ENCODE measurements around the gene OR2A1. TPM values are rescaled to one million over a fixed set of nuclear protein-coding genes. Genes with fewer than 3 reads are reported as not detected.
A peak's percentile ranks its signal among the peaks of the same experiment; 100 is the strongest.
"Not testable (repeated sequence)": the region's sequence is repeated elsewhere in the genome, so short reads cannot be mapped to it uniquely, and the experiment has no call there.

The OR2A1 gene
- polyA plus RNA-seq, 3 donors from 2014 or later, result not detected

DNA sequence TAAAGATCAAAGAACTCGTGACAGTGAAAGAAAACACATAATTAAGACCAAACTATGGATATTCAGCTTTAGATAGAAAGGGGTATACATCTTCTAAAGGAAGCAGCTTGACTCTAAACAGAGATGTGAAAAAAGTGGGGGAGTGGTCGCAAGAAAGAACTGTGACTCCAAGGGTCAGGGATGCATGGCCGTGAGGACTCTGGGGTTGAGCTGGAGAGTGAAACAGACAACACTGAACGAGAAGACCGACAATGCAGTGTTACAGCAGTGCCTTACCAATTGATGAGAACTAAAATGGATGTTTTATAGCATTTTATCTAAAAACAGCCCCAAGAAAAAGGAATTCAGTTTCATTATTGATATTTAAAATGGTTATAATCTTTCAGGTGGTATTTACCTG is 8.6 kb upstream of the OR2A1 start:
- not testable (repeated sequence) for H3K9me3 Mint-ChIP-seq; DNase-seq; H3K27me3 Mint-ChIP-seq (ENCODE audit: low read depth in 3 of 3); H3K4me3 Mint-ChIP-seq; H3K4me1 Mint-ChIP-seq; H3K27ac Mint-ChIP-seq; H3K36me3 Mint-ChIP-seq

- not testable (repeated sequence) for H3K9me3 Mint-ChIP-seq; H3K27me3 Mint-ChIP-seq (ENCODE audit: low read depth in 3 of 3); H3K4me3 Mint-ChIP-seq; DNase-seq; H3K27ac Mint-ChIP-seq; H3K4me1 Mint-ChIP-seq; H3K36me3 Mint-ChIP-seq
Measured at GRCh38 chr7:144305156-144305555, 7.1 kb upstream of the OR2A1 start.

- DNase-seq, H3K27ac Mint-ChIP-seq: not testable (repeated sequence)
Measured at GRCh38 chr7:144309702-144310101, 2.5 kb upstream of the OR2A1 start.

GRCh38 chr7:144311218-144311617 is 1.0 kb upstream of the OR2A1 start:
- DNase-seq; H3K27me3 Mint-ChIP-seq (ENCODE audit: low read depth in 3 of 3); H3K4me1 Mint-ChIP-seq; H3K9me3 Mint-ChIP-seq; H3K36me3 Mint-ChIP-seq; H3K27ac Mint-ChIP-seq; H3K4me3 Mint-ChIP-seq: not testable (repeated sequence)

More at GRCh38 chr7:144309702-144310101, 2.5 kb upstream of the OR2A1 start:
- not testable (repeated sequence) for H3K4me3 Mint-ChIP-seq; H3K27me3 Mint-ChIP-seq (ENCODE audit: low read depth in 3 of 3); H3K4me1 Mint-ChIP-seq; H3K36me3 Mint-ChIP-seq; H3K9me3 Mint-ChIP-seq

- not testable (repeated sequence) for H3K9me3 Mint-ChIP-seq; H3K27ac Mint-ChIP-seq; H3K27me3 Mint-ChIP-seq (ENCODE audit: low read depth in 3 of 3); H3K4me3 Mint-ChIP-seq; H3K4me1 Mint-ChIP-seq; H3K36me3 Mint-ChIP-seq; DNase-seq
Measured at GRCh38 chr7:144317537-144317936, 5.3 kb downstream of the OR2A1 start.

GRCh38 chr7:144319547-144319946 is 7.3 kb downstream of the OR2A1 start:
- not testable (repeated sequence) for H3K36me3 Mint-ChIP-seq

GRCh38 chr7:144321677-144322206 is 9.5 kb downstream of the OR2A1 start:
- H3K36me3 Mint-ChIP-seq; DNase-seq; H3K4me1 Mint-ChIP-seq; H3K27ac Mint-ChIP-seq; H3K9me3 Mint-ChIP-seq; H3K27me3 Mint-ChIP-seq (ENCODE audit: low read depth in 3 of 3); H3K4me3 Mint-ChIP-seq: not testable (repeated sequence)

More at GRCh38 chr7:144319547-144319946, 7.3 kb downstream of the OR2A1 start:
- H3K27ac Mint-ChIP-seq; H3K27me3 Mint-ChIP-seq (ENCODE audit: low read depth in 3 of 3); DNase-seq; H3K9me3 Mint-ChIP-seq; H3K4me1 Mint-ChIP-seq; H3K4me3 Mint-ChIP-seq: not testable (repeated sequence)

GRCh38 chr7:144323359-144323758 is 11.1 kb downstream of the OR2A1 start:
- DNase-seq; H3K9me3 Mint-ChIP-seq; H3K27ac Mint-ChIP-seq; H3K4me1 Mint-ChIP-seq; H3K27me3 Mint-ChIP-seq (ENCODE audit: low read depth in 3 of 3); H3K36me3 Mint-ChIP-seq; H3K4me3 Mint-ChIP-seq: not testable (repeated sequence)

- H3K36me3 Mint-ChIP-seq; H3K27ac Mint-ChIP-seq; H3K4me1 Mint-ChIP-seq; H3K4me3 Mint-ChIP-seq; H3K9me3 Mint-ChIP-seq; H3K27me3 Mint-ChIP-seq (ENCODE audit: low read depth in 3 of 3); DNase-seq: not testable (repeated sequence)
Measured at GRCh38 chr7:144325868-144326267, 13.6 kb downstream of the OR2A1 start.

- H3K4me1 Mint-ChIP-seq; H3K27ac Mint-ChIP-seq; DNase-seq; H3K4me3 Mint-ChIP-seq; H3K9me3 Mint-ChIP-seq; H3K27me3 Mint-ChIP-seq (ENCODE audit: low read depth in 3 of 3); H3K36me3 Mint-ChIP-seq: not testable (repeated sequence)
Measured at GRCh38 chr7:144330044-144330443, 17.8 kb downstream of the OR2A1 start.

- H3K36me3 Mint-ChIP-seq; H3K4me3 Mint-ChIP-seq; H3K27ac Mint-ChIP-seq; H3K27me3 Mint-ChIP-seq (ENCODE audit: low read depth in 3 of 3); H3K9me3 Mint-ChIP-seq; DNase-seq; H3K4me1 Mint-ChIP-seq: not testable (repeated sequence)
Measured at GRCh38 chr7:144331221-144331995, 19.2 kb downstream of the OR2A1 start.

- H3K4me1 Mint-ChIP-seq; H3K4me3 Mint-ChIP-seq; DNase-seq; H3K36me3 Mint-ChIP-seq; H3K27me3 Mint-ChIP-seq (ENCODE audit: low read depth in 3 of 3); H3K27ac Mint-ChIP-seq; H3K9me3 Mint-ChIP-seq: not testable (repeated sequence)
Measured at GRCh38 chr7:144331996-144332288, 19.7 kb downstream of the OR2A1 start.

- not testable (repeated sequence) for H3K27me3 Mint-ChIP-seq (ENCODE audit: low read depth in 3 of 3); DNase-seq; H3K4me3 Mint-ChIP-seq; H3K36me3 Mint-ChIP-seq; H3K4me1 Mint-ChIP-seq; H3K27ac Mint-ChIP-seq; H3K9me3 Mint-ChIP-seq
Measured at GRCh38 chr7:144348625-144349024, 36.4 kb downstream of the OR2A1 start.

GRCh38 chr7:144351667-144352066 is 39.4 kb downstream of the OR2A1 start:
- not testable (repeated sequence) for H3K27ac Mint-ChIP-seq; H3K36me3 Mint-ChIP-seq; H3K4me1 Mint-ChIP-seq; H3K4me3 Mint-ChIP-seq; H3K27me3 Mint-ChIP-seq (ENCODE audit: low read depth in 3 of 3); H3K9me3 Mint-ChIP-seq; DNase-seq

DNA sequence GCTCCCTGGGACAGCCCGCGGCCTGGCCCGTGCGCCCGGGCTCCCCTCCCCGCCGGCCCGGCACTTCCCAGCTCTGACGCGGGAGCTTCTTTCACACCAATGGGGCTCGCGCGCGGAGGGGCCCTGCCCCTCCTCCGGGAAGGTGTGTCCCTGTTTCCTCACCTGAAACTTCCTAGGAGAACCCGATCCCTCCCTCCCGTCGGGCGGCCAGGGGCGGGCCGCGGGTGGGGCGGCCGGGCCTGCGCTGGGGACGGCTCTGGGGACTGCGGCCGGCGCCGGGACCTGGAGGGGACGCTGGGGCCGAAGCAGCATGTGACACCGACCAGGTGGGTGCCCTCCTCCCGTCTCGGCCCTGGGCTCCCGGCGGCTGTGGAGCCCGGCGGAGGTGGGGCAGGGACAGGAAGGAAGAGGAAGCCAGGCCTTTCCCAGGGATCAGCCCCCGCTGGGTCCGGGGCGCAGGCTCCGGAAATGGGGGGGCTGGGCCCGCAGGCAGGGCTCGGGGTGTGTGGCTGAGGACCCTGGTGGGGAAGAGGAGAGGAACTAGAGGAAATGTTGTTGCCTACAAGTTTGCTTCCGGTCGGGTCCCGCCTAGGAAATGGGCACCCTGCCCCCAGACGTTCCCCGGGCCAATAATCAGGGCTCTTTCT is 43.1 kb downstream of the OR2A1 start, which contains the start of gene ARHGEF5:
TSS of gene ARHGEF5 (plus strand) at position 227 of the 647 bp plus-strand sequence. CDS start 7,268 bp downstream, outside the sequence.
- not testable (repeated sequence) for DNase-seq

More for the DNA sequence above, 43.1 kb downstream of the OR2A1 start, which contains the start of gene ARHGEF5:
- peak within 1 kb of the TSS; percentile 76 to 83 (median 79) for H3K4me3 Mint-ChIP-seq
- H3K36me3 Mint-ChIP-seq; H3K27me3 Mint-ChIP-seq (ENCODE audit: low read depth in 3 of 3); H3K9me3 Mint-ChIP-seq; H3K4me1 Mint-ChIP-seq: not testable (repeated sequence)
- H3K27ac Mint-ChIP-seq, result peak within 1 kb of the TSS in 2 of 6 donors; percentile 8 to 53

All from immature natural killer cell (primary cell).